ENCODE results near the gene SELENON. TPM values are rescaled to one million over a fixed set of nuclear protein-coding genes. Genes with fewer than 3 reads are reported as not detected.
A peak's percentile ranks its signal among the peaks of the same experiment; 100 is the strongest.

The SELENON gene
- total RNA-seq, 1 donor from 2014 or later, result 8.2 TPM

DNA sequence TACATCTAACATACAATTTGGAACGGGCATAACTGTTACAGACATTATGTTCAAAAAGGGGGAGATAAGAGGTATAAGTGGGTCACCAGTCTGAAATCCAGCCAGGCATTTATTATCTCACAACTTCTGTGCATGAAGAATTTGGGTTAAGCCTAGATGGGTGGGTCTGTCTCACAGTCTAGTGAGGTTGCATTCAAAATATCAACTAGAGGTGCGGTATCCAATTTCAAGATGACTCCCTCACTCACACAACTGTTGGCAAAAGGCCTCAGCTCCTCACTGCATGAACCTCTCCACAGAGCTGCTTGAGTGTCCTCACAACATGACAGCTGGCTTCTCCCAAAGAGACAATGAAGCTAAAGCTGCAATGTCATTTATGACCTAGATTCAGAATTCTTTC, 54.6 kb downstream of the SELENON start:
- no peak overlapping the region for H3K4me3 Mint-ChIP-seq
- H3K4me1 Mint-ChIP-seq, result peaks cover 16% of the 10 kb centered on the region
- H3K9me3 Mint-ChIP-seq, result no peaks in the 10 kb centered on the region
- no peak for DNase-seq
- intact Hi-C loops (cut with micrococcal nuclease), result no loop called here
- H3K27ac Mint-ChIP-seq, result no peak overlapping the region
- no peaks in the 10 kb centered on the region for H3K36me3 Mint-ChIP-seq (ENCODE audit: low read depth)
- no peaks in the 10 kb centered on the region for H3K27me3 Mint-ChIP-seq

DNA sequence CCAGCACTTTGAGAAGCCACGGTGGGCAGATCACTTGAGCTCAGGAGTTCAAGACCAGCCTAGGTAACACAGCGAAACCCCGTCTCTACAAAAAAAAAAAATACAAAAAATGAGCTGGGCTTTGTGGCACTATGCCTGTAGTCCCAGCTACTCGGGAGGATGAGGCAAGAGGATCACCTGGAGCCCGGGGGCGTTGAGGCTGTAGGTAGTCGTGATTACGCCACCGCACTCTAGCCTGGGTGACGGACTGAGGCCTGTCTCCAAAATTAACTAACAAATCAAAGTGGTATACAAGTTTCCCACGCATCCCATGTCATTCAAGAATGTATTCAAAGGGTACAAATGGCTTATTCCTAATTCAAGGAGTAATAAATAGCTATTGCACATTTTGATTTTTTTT, 56.9 kb downstream of the SELENON start:
- DNase-seq, result no peak
- Mint-ChIP-seq H3K27ac (no peak overlapping the region), H3K36me3 (ENCODE audit: low read depth) (no peaks in the 10 kb centered on the region), H3K9me3 (no peaks in the 10 kb centered on the region), H3K4me3 (no peak overlapping the region), H3K27me3 (no peaks in the 10 kb centered on the region), H3K4me1 (peaks cover 27% of the 10 kb centered on the region)
- intact Hi-C loops (cut with micrococcal nuclease), result no loop called here

DNA sequence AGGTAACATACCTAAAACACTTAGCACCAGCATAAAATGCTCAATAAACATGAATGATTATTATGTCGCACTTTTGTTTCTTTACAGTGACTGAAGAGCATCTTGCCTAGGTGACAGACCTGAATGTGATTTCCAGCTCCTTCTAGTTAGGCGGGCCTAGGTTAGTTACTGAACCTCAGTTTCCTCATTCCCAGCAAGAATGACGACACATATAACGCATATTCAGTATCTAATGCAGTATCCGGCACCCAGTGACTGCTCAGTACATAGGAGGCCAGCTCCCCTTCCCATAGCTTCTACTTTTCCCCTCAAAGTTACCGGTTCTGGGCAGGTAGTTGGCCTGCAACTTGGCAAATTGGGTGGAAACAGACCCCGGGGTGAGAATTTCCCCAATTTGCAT, 58.5 kb downstream of the SELENON start:
- Mint-ChIP-seq H3K9me3 (no peaks in the 10 kb centered on the region), H3K4me1 (peaks cover 27% of the 10 kb centered on the region), H3K4me3 (peak overlapping the region; percentile 97), H3K27me3 (no peaks in the 10 kb centered on the region), H3K36me3 (ENCODE audit: low read depth) (no peaks in the 10 kb centered on the region), H3K27ac (peak overlapping the region; percentile 96)
- intact Hi-C loops (cut with micrococcal nuclease), result no loop called here
- no peak for DNase-seq

DNA sequence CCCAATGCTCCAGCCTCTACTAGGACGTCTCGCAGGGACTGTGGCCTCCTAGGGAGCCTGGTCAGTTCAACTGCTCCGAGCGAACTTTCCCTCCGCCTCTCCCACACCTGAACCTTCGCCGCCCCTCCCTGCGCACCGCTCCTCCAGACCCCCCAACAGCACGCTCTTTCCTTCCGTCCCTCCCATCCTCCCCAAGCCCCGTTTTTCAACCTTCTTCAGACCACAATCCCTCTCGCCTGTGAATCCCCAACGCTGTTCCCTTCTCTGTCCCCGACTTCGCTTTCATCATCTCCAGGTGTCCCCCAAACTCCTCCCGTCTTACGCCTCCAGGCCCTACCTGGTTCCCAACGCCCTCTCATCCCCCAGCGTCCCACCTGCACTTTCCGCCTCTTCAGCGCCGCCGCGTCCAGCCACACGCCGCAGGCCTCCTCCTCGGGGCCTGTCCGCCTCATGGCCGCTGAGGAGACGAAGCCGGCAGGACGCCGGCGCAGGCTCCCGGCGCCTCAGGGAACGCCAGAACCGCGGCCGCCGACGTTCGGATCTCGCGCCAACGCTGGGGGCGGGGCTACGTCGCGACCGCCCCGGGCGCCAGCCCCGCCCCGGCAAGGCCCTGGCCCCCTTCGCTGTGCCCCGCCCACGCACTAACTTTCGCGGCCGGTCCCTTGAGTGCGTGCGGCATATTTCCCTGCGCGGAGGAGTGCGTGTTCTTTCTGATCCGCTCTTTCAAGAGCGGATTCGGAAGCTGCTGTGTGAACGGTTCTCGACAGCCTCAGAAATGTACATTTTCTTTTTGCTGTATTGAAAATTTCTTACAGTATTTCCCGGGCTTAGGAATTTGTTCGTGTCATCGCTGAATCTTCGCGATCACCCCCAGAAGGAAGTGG, 59.2 kb downstream of the SELENON start, which contains the start of gene AUNIP:
TSS of gene AUNIP (minus strand) at position 552 of the 884 bp plus-strand sequence. CDS start at position 452, 100 bp downstream.
- no peaks in the 10 kb centered on the region for H3K27me3 Mint-ChIP-seq
- peaks cover 27% of the 10 kb centered on the region for H3K4me1 Mint-ChIP-seq
- DNase-seq, result peak; percentile 98
- intact Hi-C loops (cut with micrococcal nuclease), result loop anchor here (1.0 kb wide), 2 partner anchors 39 to 46 kb away; no protein-coding TSS in a partner anchor
- H3K27ac Mint-ChIP-seq, result peak within 1 kb of the TSS; percentile 96
- no peaks in the 10 kb centered on the region for H3K9me3 Mint-ChIP-seq
- H3K4me3 Mint-ChIP-seq, result peak within 1 kb of the TSS; percentile 97
- no peaks in the 10 kb centered on the region for H3K36me3 Mint-ChIP-seq (ENCODE audit: low read depth)

DNA sequence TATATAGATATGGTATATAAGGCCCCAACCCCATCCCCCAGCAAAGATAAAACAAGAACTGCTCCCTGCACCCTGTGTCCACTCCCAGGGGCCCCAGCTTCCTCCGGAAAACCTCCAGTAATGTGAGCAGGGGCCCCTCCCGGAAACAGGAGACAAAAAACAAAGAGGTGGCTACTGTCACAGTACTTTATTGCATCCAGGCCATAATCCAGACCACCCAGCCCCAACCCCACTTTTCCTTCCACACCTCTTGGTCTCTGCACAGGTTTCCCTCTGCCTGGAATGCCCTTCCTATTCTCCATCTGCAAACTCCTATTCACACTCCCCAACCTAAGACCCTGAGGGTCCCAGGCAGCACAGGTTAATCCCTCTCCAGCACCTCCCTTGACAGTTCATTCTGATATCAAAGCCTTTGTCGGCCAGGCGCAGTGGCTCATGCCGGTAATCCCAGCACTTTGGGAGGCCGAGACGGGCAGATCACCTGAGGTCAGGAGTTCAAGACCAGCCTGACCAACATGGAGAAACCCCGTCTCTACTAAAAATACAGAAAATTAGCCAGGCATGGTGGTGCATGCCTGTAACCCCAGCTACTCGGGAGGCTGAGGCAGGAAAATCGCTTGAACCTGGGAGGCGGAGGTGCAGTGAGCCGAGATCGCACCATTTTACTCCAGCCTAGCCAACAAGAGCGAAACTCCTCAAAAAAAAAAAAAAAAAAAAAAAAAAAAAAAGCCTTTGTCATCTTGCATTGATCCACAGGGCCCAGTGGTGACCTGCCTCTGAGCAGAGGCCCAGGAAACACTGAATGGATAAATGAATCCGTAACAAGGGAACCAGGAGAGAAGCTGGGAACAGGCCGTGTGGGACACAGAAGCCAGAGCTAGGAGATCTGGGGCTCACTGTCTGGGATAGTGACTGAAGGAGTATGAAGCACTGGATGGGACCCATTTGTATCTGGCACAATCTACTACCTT, 61.6 kb downstream of the SELENON start:
- intact Hi-C loops (cut with micrococcal nuclease), result loop anchor here (2.0 kb wide), 1 partner anchor 13 kb away; the partner anchor contains the start of gene PAQR7
- no peak for DNase-seq
- Mint-ChIP-seq H3K27ac (peak overlapping the region; percentile 44), H3K27me3 (no peaks in the 10 kb centered on the region), H3K36me3 (ENCODE audit: low read depth) (no peaks in the 10 kb centered on the region), H3K9me3 (no peaks in the 10 kb centered on the region), H3K4me3 (peak overlapping the region; percentile 29), H3K4me1 (peaks cover 22% of the 10 kb centered on the region)

DNA sequence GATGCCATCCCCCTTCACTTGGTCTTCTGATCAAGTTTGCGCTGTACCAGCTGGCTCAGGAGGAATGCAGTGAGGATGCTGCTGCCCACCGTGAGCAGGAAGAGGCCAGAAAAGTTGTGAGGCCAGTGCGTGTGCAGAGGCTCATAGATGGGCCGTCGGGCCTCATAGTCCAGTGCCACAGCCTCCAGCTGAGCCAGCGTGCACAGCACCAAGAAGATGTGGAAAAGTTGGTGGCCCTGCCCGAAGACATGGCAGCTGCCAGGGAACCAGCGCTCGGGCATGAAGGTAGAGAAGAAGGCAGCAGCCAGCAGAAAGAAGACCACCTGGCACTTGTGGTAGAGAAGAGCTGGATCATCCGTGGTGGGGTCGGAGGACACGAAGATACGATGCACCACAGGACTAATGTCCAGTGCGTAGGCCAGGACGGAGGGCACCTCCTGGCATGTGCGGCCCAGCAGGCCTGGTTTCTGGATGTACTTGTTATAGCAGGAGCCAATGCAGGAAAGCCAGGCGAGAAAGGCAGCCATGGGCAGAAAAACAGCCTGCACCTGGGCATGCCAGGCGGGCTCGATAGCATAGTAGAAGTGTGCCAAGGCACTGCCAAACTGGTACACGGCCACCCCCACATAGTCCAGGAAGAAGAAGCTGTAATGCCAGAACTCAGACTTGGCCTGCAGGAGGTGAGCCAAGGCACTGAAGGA, 62.9 kb downstream of the SELENON start:
- intact Hi-C loops (cut with micrococcal nuclease), result no loop called here
- Mint-ChIP-seq H3K4me1 (peaks cover 22% of the 10 kb centered on the region), H3K4me3 (no peak overlapping the region), H3K27ac (no peak overlapping the region), H3K9me3 (no peaks in the 10 kb centered on the region), H3K27me3 (no peaks in the 10 kb centered on the region), H3K36me3 (ENCODE audit: low read depth) (no peaks in the 10 kb centered on the region)
- no peak for DNase-seq

DNA sequence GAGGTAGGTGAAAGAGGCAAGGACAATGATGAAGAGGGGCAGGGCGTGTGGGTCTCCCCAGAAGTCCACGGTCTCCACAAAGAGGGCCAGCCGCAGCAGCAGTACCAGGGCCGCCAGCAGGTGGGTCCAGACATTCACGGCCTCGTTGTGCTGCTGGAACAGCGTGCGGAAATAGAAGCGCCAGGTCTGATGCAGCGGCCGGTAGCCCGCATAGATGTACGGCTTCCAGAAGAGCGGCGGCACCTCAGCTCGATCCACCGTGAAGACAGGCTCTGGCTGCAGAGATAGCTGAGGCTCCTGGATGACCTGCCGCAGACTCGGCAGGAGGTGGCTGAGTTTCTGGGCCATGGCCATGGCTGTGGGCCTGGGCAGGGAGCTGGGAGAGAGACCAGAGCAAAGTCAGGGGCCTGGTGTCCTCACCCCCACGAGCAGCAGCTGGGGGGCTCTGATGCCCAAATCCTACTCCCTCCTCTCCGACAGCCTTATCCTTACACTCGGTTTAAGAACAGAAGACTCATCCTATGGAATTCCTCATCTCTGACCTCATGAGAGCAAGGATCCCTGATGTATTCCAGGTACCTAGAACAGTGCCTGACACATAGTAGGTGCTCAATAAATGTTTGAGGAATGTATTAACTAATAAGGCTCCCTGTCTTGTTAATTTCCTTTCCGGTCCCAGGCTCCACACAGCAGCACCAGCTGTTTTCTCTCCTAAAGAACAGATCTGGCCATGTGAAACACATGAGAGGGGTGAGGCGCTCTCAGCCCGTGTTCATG, 63.7 kb downstream of the SELENON start:
- Mint-ChIP-seq H3K27ac (no peak overlapping the region), H3K36me3 (ENCODE audit: low read depth) (no peaks in the 10 kb centered on the region)
- intact Hi-C loops (cut with micrococcal nuclease), result no loop called here

DNA sequence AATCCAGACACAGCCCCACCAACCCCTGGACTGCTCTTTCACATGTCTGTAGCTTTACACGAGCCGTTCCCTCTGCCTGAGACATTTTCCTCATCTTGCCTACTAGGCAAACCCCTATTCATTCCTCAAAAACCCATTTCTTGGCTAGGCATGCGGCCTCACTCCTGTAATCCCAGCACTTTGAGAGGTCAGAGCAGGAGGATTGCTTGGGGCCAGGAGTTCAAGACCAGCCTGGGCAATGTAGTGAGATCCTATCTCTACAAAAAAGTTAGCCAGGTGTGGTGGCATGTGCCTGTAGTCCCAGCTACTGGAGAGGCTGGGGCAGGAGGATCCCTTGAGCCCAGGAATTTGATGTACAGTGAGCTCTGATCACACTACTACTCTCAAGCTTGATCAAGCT, 64.4 kb downstream of the SELENON start:
- no peaks in the 10 kb centered on the region for H3K36me3 Mint-ChIP-seq (ENCODE audit: low read depth)
- no peaks in the 10 kb centered on the region for H3K27me3 Mint-ChIP-seq
- peaks cover 12% of the 10 kb centered on the region for H3K4me1 Mint-ChIP-seq
- intact Hi-C loops (cut with micrococcal nuclease), result no loop called here
- H3K27ac Mint-ChIP-seq, result no peak overlapping the region
- no peaks in the 10 kb centered on the region for H3K9me3 Mint-ChIP-seq
- no peak for DNase-seq
- H3K4me3 Mint-ChIP-seq, result no peak overlapping the region

More for the DNA sequence above, 63.7 kb downstream of the SELENON start:
- Mint-ChIP-seq H3K9me3 (no peaks in the 10 kb centered on the region), H3K4me3 (no peak overlapping the region), H3K27me3 (no peaks in the 10 kb centered on the region), H3K4me1 (peaks cover 17% of the 10 kb centered on the region)
- no peak for DNase-seq

DNA sequence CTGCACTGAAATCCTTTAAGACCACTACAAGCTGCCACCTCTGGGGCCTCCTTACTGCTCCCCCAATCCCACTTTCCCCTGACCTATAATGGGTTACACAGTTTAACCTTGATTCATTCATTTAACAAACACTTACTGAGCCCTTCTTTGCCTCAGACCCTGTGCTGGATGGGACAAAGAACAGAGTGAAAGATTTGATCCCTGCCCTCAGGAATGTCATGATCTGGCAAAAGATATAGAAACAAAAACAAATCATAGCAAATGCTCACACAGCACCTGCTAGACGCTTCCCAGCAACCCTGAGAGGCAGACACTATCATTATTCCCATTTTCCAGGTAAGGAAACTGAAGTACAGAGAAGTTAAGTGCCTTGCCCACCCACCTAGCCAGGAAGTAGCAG, 66.3 kb downstream of the SELENON start:
- DNase-seq, result no peak
- H3K4me3 Mint-ChIP-seq, result no peak overlapping the region
- intact Hi-C loops (cut with micrococcal nuclease), result no loop called here
- H3K27ac Mint-ChIP-seq, result no peak overlapping the region
- H3K9me3 Mint-ChIP-seq, result no peaks in the 10 kb centered on the region
- H3K27me3 Mint-ChIP-seq, result no peaks in the 10 kb centered on the region
- H3K36me3 Mint-ChIP-seq (ENCODE audit: low read depth), result no peaks in the 10 kb centered on the region
- peaks cover 3% of the 10 kb centered on the region for H3K4me1 Mint-ChIP-seq

DNA sequence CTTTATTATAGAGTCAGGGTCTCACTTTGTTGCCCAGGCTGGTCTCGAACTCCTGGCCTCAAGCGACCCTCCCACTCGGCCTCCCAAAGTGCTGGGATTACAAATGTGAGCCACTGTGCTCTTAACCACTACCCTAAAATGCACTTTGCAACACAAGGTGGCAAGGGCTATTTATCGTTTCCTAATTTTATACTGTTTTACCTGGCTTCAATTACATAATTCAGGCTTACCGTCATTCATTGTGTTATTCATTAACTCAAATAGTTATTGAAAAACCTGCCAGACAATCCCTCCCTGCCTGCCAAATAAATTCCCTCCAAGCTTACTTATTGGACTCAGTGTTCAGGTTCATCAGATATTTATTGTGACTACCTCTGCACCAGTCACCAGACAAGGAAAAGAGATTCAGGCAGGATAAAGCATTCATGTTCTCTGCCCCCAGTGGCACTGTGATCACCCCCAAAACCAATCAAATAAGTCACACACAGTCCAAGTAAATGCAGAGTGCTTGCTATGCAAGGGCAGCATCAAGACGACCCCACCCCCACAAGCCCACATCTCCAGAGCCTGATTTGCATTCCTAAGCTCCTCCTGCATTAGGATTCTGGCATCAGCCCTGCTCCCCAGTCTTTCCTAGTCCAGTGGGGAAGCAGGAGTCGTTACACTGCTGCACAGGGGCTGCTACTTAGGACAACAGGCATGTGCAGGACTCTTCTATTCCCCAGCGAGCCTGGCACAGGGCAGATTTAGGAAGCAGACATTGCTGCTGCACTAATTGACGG, 67.4 kb downstream of the SELENON start:
- no peak for DNase-seq
- Mint-ChIP-seq H3K27ac (no peak overlapping the region), H3K9me3 (no peaks in the 10 kb centered on the region), H3K36me3 (ENCODE audit: low read depth) (no peaks in the 10 kb centered on the region), H3K4me1 (no peaks in the 10 kb centered on the region), H3K4me3 (no peak overlapping the region), H3K27me3 (no peaks in the 10 kb centered on the region)
- intact Hi-C loops (cut with micrococcal nuclease), result no loop called here

Measured in activated CD4-positive, alpha-beta T cell treated with anti-CD3 and anti-CD28 coated beads, Interleukin-2, amount 10 ng/mL, durations not matched to agents 24 days and 14 days (primary cell).